Cortex of kidney (tissue), 1 donor: ENCODE results near the gene SGO2.
"Not testable (repeated sequence)": the region's sequence is repeated elsewhere in the genome, so short reads cannot be mapped to it uniquely, and the experiment has no call there.

Experiments
- DNase-seq: peaks from one replicate; lab custom pipeline; 2025; lab: John Stamatoyannopoulos, UW

Gene SGO2

DNA sequence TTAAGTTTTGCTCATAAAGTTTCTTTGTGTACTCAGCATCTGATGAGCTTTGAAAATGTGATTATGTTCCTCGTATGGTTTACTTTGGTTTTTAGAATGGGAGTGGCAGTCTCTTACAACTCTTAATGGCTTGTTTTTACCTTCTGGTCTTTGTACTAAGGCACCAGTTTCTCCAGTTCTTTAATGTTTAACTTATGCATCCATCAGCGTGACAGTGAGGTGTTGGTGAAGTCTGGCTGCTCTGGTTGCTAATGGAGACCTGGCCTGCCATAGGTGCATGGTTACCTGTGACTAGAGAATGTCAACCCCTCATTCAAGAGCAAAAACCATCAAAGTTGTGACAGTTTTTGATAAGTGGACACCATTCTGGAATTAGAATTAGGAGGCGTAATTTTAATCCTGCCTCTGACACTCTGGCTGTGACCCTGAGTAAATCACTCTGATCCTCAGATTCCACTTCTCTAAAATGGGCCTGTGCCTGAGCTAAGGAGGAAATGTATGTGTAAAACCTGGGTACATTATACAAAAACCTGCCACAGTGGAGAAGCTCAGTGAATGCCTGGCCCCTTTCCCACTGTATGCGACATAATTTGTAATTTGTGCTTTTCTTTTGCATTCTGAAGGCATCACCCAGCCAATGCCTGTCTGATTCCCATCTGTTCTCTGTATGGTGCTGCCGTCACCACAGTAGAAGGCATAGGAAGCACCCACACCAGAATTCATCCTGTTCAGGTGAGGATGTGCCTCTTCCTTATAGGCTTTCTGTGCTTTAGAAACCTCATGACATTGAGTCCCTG, 71.0 kb downstream of the SGO2 start:
- no peak for DNase-seq

DNA sequence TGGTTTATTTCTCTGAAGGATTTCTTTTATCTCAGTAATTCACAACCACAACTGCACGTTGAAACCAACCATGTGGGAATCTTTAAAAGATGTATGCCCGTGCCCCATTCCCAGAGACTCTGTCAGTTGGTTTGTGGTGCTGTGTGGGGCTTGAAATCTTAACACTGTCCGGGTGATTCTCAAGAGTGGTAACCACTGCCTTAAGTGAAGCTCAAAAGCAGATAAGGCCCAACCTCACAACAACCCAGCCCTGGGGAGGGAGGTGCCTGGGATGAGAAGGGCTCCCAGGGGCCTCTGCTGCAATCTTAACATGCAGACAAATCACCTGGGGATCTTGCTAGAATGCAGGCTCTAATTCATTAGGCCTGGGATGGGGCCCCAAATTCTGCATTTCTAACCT, 73.2 kb downstream of the SGO2 start:
- DNase-seq: no peak

DNA sequence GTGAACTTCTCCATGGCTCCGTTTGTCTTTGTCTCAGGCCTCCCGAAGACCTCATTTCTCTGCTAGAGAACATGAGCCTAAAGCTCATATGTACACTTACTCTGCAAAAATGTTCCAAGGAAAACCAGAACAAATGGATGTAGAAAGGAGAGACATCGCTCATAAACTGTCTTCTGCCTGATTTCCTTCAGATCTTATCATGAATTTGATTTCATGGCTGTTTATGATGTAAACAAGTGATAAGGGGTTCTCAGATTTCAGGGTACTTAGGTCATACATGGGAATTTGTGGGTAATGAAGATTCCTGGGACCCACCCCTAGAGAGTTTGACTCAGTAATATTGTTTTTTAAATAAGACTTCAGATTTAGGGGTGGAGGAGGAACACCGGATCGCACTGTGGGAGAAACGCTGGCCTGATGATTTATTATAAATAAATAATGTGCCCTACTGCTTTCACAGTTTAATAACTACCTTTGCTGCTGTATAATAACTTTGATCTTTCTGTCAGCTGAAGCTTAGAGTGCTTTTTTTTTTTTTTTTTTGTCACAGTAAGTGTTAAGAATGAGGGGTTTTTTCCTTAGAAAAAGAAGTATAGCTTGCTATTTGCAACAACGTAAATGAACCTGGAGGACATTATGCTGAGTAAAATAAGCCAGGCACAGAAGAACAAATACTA, 74.7 kb downstream of the SGO2 start:
- DNase-seq: no peak

DNA sequence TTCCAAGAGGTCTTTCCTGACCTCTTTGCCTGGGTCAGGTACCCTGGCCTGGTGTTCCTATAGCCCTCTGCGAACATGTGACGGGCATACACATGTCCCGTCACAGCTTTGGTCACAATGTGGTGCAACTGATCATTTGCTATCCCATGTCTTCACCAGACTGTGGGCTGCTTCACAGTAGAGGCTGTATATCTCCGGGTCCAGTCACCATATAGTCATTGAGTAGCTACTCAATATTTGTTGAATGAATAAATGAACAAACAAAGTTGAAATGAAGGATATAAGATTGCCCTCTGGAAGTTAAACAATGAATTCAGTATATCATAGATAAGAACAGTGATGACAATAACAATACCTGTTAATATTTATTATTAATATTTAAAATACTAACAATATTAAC, 76.6 kb downstream of the SGO2 start:
- DNase-seq: no peak

DNA sequence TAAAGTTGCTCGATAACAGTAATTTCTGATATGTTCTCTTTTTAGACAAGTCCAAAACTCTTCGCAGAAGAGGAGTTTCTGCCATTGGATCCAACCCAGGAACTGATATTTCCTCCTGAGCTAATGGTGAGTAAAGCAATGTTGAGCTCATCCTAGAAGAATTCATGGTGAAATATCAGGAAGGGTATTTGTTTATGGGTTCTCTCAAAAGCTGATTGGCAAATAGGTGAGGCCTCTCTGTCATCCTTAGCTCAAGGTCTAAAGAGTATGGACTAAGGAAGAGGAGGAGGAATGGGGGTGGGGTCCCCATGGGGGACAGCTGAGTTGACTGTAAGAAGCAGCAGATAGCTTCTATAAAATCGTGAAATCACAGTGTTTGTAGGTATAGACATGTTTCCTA, 78.0 kb downstream of the SGO2 start:
- no peak for DNase-seq

DNA sequence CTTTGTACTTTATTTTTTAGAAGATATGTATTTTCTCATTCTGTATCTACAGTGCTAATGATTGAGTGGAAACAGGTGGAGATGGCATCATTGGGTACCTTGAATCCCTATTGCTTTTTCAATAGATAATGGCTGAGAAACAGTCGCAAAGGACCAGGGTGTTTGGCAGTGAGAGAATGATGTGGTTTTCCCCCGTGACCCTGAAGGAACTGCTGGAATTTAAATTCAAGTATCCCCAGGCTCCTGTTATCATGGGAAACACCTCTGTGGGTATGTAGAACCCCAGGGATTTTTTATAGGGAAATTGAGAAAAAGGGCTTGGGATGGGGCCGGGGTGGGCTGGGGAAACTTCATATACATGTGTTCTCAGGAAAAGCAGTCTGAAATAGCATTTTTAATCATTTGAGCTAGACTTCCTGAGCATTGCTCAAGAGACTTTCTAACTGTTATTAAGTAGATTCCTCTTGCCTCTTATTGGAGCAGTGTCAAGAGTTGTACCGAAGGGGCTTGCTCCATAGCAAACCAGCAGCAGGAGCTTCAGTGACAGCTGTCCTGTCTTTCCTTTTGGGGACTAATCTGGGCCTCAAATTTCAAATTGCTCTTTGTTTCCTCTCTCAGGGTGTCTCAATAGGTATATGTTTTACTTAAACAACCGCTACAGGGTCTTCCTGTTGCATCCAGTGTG, 78.7 kb downstream of the SGO2 start:
- no peak for DNase-seq

DNA sequence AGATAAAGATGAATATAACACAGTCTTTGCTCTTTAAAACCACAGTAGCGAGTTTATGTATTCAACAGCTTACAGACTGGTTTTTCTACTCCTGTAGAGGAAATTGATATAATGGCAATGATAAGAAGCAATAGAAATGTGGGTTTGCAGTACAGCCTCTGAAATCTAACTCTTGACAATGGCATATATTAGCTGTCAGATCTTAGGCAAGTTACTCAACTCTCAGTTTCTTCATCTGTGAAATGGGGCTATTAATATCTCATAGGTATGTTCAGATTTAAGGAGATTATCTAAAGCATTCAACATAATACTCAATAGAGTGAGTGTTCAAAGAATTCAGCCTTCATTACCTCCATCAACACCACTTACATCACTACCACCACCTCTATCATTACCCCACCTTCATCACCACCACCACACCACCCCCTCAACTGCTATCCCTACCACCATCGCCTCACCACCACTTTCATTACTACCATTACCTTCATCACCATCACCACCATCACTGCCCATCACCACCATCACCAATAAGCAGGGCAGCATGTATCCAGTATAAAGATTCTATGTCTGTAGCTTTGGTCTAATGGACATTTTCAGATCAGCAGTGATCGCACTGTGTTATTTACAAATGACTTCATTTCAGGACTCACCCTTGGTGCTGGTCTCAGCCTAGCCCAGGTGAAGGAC, 82.5 kb downstream of the SGO2 start:
- DNase-seq: no peak

DNA sequence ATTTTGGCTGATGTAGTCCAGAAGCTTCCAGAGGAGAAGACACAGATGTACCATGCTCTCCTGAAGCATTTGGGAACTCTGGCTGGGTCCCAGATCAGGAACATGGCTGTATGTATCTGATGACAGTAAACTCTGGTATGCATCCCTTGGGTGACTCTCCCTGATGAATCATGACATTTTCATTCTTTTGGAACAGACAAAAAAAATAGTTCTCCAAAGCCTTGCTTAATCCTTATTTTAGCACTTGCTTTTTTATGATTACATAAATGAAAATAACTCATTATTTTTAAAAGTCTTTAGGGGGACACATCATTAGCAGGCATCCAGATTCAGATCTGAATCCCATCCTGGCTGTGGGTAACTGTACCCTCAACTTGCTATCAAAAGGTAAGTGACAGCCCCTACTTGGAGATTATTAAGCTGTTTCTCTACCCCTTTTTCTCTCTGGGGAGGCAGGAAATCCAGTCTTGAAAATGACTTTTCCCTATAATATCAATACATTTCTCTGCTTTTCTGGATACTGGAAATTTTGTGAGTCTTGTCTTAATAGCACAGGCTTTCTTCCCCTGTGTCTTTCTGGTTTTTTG, 83.1 kb downstream of the SGO2 start:
- DNase-seq: no peak

DNA sequence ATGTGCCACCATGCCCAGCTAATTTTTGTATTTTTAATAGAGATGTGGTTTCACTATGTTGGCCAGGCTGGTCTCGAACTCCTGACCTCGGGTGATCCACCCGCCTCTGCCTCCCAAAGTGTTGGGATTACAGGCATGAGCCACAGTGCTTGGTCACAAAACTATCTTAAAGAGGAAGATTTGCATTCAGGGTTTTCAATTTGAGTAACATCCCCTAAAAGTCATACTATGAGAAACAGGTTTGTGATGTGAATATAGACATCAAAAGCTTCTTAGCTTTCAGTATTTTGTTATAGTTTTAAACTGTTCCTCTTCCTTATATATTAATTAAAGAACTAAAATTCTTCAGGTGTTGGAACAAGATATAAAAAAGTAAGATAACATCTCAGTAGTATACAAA, 84.2 kb downstream of the SGO2 start:
- not testable (repeated sequence) for DNase-seq

DNA sequence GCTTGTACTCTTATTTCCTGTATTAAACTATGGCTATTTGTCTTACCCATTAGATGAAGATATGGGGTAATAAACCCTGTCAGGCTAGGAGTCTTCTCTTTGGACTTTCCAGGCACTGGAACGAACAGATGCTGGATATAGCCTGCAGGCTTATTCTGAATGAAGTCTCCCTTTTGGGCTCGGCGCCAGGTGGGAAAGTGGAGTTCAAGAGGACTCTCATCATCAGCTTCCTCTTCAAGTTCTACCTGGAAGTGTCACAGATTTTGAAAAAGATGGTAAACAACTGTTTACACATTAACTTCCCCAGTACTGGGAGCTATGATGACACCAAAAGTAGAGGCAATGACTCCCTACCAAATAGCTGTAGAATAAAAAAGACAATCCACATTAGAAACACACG, 87.7 kb downstream of the SGO2 start:
- DNase-seq: no peak

DNA sequence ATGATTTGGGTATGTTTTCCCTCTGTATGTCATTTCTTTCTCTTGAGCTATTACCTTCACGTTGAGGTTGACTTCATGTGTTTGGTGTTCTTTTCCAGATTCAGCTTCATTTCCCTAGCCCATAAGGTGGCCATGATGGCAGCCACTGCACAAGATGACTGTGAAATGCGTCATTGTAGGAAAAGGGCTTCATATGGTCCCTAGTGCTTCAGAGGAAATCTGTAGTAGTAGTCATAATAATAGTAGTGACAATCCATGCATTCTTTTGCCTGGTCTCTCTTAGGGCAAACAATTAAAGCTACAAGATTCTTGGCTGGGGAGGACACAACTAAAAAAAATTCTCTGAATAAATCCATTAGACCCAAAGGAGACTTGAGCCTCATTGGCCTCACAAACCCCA, 88.2 kb downstream of the SGO2 start:
- no peak for DNase-seq

DNA sequence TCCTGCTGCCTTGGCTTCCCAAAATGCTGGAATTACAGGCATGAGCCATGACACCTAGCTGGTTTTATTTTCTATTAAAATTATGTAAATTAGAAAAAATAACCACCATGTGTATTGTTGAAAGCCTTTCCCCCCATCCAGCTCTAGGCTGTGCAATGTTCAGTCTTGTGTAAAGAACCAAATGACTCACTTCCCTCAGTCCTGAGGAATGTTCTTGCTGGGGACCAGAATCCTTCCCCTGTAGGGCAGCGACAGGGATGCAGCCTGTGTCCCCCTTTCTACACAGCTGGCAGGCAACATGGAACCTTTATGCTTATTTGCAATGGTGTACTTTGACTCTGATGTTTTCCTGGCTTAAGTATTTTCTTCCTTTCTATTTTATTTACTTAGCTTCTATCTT, 89.2 kb downstream of the SGO2 start:
- no peak for DNase-seq

DNA sequence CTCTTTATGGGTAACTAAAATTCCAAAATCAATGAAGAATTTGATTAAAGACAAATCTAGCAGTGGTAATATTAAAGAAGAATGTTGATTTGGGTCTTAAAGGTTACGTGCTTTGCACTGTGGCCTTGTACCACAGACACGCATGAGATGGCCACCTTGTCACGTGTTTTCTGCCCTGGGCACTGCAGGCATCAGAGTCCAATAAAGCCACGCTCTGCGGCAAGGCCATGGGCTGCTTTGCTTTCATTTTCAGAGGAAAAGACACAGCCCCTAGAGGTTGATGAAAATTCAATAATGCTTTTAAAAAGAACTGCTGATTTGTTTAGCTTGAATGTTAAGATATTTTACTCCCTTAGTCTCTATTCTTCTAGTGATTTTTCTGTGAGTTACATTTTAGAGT, 90.2 kb downstream of the SGO2 start:
- no peak for DNase-seq

DNA sequence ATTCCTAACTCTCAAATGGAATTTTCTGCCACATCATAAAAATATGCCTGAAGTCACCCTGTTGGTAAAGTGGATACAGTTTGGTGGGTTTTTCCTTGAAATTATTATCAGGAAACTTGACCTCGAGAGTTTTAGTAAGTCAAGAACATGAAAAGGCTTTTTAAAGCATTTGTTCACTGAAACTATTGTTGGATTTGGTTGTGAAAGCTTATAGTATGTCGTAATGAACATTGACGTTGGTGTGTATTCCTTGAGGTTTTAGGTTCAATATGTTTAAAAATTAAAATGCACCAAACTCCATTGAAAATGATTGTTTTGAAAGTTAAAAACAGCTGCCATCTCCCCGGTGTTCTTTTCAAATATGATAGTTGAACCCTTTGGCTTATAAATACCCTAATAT, 90.6 kb downstream of the SGO2 start:
- no peak for DNase-seq

DNA sequence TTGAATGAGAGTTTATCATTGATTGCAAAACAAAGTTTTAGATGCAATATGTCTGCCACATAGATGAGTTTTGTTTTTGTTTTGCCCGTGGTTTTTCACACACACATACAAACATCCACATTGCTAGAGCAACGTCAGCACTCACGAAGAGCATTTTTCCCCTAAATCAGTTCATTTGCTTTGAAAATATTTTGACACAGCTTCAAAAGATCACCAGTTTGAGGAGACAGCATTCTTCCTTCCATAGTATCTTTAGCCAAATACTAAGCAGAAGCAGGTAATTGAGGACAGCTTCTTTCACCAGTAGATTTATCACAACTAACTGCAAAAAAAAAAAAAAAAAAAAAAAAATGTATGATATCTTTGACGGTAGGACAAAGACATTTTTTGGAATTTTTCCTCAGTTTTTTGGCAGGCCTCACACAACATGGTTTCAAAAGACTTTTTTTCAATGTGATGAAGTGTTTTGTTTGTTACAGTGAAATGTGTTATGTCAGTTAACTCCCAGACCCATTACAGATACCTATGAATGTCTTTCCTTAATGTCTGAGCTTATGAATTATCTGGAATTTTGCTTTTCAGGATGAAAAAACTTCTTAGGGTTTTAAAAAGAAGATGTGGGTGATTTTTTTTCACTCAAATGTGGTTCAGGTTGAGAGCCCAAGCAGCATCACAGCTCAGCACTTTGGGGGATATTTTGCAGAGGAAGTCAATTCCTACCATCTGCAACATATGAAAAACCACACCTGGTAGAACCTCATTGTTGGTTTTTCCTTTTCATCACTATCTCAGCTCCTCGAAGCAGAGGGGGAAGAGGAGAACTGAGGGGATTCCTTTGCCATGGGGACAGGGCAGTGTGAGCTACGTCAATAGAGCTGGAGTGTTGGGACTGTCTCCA, 91.4 kb downstream of the SGO2 start:
- no peak for DNase-seq

DNA sequence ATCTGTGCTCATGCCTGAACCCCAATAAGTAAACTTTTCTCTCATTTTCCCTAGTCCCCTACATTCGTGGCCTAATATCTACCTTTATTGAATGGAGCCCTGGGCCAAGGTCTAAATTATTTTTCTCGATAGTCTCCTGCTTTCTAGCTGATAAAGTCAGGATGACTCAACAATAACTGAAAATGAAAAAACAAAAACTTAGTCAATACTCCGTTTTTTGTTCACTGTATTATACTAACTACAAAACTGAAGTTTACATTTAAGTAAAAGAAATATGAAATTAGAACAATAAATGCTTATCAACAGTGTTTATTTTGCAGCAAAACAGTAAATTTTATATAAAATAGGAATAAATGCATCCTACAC, 92.0 kb downstream of the SGO2 start:
- no peak for DNase-seq

DNA sequence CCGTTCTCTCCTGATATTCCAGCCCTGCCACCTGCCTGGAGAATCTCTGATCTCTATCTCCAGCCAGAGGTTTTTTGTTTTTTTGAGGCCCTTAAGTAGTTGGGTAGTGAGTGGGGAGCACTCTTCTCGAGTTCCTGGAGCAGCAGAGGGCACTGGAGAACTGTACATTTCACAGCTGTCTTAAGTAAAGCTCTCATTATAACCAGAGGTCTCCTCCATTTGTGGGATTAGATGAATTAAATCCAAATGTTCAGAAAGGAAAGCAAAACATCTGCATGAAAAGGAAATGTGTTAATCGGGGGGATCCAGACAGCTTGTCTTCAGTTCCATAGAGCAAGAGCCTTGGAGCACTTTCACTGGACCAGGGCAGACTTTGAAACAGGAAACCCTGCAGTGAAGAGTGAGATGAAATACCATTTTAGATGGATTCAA, 92.6 kb downstream of the SGO2 start:
- no peak for DNase-seq

DNA sequence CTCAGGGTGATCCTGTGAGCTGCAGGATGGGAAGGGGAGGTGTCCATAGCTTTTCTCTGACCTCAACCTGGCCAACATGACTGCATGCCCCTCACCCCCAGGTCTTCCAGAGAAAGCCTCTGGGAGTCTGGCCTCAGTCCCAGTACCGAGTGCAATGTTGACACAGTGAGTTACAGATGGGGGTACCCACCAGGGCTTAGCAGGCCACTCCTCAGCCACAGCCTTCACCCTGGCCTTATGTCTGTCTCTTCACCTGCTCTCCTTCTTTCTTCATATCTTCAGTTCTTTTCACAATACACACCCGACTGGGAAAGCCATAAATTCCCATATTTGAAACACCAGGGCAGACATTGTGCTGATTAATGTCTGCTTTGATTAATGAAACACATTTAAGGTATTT, 93.3 kb downstream of the SGO2 start:
- DNase-seq: no peak

DNA sequence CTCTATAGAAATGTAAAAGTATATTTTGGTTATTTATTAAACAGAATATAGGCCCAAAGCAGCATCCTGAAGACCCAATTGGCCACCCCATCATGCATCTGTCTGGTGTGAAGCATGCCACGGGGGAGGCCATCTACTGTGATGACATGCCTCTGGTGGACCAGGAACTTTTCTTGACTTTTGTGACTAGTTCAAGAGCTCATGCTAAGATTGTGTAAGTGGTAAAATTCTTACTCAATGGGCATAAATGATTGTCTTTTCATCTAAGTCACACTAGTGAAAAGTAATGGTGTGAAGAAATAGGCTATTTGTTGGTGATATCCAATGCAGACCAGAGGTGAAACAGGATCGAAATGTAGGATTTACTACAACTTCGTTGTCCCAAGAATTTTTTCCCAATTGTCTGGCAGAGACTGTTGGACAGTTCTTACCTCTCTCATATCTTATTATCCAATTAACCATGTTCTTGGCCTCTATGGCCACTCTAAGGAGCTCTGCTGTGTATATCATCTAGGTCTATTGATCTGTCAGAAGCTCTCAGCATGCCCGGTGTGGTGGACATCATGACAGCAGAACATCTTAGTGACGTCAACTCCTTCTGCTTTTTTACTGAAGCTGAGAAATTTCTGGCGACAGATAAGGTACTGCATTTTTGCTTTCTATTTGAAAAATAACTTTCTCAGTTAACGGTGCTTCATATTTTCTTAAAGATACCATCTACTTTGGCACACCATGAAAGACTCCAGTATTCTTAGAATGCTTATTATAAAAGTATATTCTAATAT, 94.8 kb downstream of the SGO2 start:
- no peak for DNase-seq

DNA sequence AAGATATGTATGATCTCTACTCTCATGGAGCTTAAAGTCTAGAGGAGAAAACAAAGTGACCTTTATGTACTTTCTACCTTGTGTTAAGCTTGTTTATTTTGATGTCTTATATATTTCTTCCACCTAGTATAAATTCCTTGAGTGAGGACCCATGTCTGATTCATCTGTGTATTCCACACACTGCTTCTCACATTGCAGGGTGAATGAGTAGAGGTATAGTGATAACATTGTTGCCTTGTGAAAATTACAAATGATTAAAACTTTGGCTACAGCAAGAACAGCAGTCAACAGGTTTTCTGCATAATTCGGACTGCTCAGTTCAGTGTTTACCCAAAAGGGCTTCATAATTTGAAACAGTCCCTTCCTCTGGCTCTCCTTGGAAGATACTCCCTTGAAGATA, 96.1 kb downstream of the SGO2 start:
- DNase-seq: no peak
